HUES48 (cell line): ENCODE measurements around the gene CMSS1.

ENCODE experiments used
- H3K27ac ChIP-seq: one replicate; pipeline ENCODE4 v1.7.0; 2013; ENCODE audit warnings: low read depth, low read length, inconsistent platforms
- H3K27me3 ChIP-seq: 2 replicates; pipeline ENCODE4 v1.6.1; 2013; ENCODE audit warnings: mild to moderate bottlenecking, low read length; ENCODE audit not compliant: control insufficient read depth, insufficient read depth
- H3K36me3 ChIP-seq: 2 replicates; pipeline ENCODE4 v1.6.1; 2013; ENCODE audit warnings: low read length; ENCODE audit not compliant: control insufficient read depth, insufficient read depth
- H3K4me1 ChIP-seq: 2 replicates; pipeline ENCODE4 v1.6.1; 2013; ENCODE audit warnings: mild to moderate bottlenecking, low read length; ENCODE audit not compliant: control insufficient read depth, insufficient read depth
- H3K4me3 ChIP-seq: 2 replicates; pipeline ENCODE4 v1.5.1; 2013; ENCODE audit warnings: mild to moderate bottlenecking, low read depth, low read length
- H3K9ac ChIP-seq: 2 replicates; pipeline ENCODE4 v1.6.1; 2013; ENCODE audit warnings: mild to moderate bottlenecking, low read depth, low read length, moderate library complexity
- H3K9me3 ChIP-seq: 2 replicates; pipeline ENCODE4 v1.6.1; 2013; ENCODE audit warnings: low read length; ENCODE audit not compliant: control insufficient read depth, insufficient read depth

The CMSS1 gene

GRCh38 chr3:100081311-100081710, 263.6 kb downstream of the CMSS1 start:
- Histone ChIP-seq H3K36me3 (no peaks in the 10 kb centered on the region), H3K27ac (no peak overlapping the region), H3K4me3 (no peak overlapping the region), H3K9ac (no peak overlapping the region), H3K9me3 (no peaks in the 10 kb centered on the region), H3K4me1 (peaks cover 11% of the 10 kb centered on the region; the same call in 1 of the 2 replicates), H3K27me3 (no peaks in the 10 kb centered on the region)

GRCh38 chr3:100081986-100082692, 264.5 kb downstream of the CMSS1 start:
- H3K36me3 ChIP-seq, result no peaks in the 10 kb centered on the region
- peaks cover 15% of the 10 kb centered on the region; the same call in 1 of the 2 replicates for H3K4me1 ChIP-seq
- H3K4me3 ChIP-seq, result no peak overlapping the region
- H3K9me3 ChIP-seq, result no peaks in the 10 kb centered on the region
- H3K9ac ChIP-seq, result no peak overlapping the region
- H3K27ac ChIP-seq, result no peak overlapping the region
- no peaks in the 10 kb centered on the region for H3K27me3 ChIP-seq

GRCh38 chr3:100082714-100083113, 265.1 kb downstream of the CMSS1 start:
- H3K27ac ChIP-seq, result no peak overlapping the region
- no peak overlapping the region for H3K9ac ChIP-seq
- no peaks in the 10 kb centered on the region for H3K36me3 ChIP-seq
- no peaks in the 10 kb centered on the region for H3K27me3 ChIP-seq
- no peak overlapping the region for H3K4me3 ChIP-seq
- no peaks in the 10 kb centered on the region for H3K9me3 ChIP-seq
- H3K4me1 ChIP-seq, result peaks cover 16% of the 10 kb centered on the region; the same call in 1 of the 2 replicates

GRCh38 chr3:100083209-100083608, 265.5 kb downstream of the CMSS1 start:
- Histone ChIP-seq H3K4me1 (peaks cover 19% of the 10 kb centered on the region), H3K27ac (no peak overlapping the region), H3K4me3 (no peak overlapping the region), H3K36me3 (no peaks in the 10 kb centered on the region), H3K27me3 (no peaks in the 10 kb centered on the region), H3K9me3 (no peaks in the 10 kb centered on the region), H3K9ac (no peak overlapping the region)

GRCh38 chr3:100084100-100084806, 266.6 kb downstream of the CMSS1 start:
- Histone ChIP-seq H3K9me3 (no peaks in the 10 kb centered on the region), H3K4me1 (peaks cover 30% of the 10 kb centered on the region), H3K36me3 (no peaks in the 10 kb centered on the region), H3K4me3 (no peak overlapping the region), H3K9ac (no peak overlapping the region), H3K27ac (no peak overlapping the region), H3K27me3 (no peaks in the 10 kb centered on the region)

GRCh38 chr3:100086401-100086800, 268.7 kb downstream of the CMSS1 start:
- Histone ChIP-seq H3K36me3 (no peaks in the 10 kb centered on the region), H3K27me3 (no peaks in the 10 kb centered on the region), H3K4me3 (no peak overlapping the region), H3K9me3 (no peaks in the 10 kb centered on the region), H3K4me1 (peaks cover 44% of the 10 kb centered on the region), H3K9ac (no peak overlapping the region), H3K27ac (no peak overlapping the region)

- H3K9ac ChIP-seq, result no peak overlapping the region
- peaks cover 44% of the 10 kb centered on the region for H3K4me1 ChIP-seq
- no peak overlapping the region for H3K27ac ChIP-seq
- H3K36me3 ChIP-seq, result no peaks in the 10 kb centered on the region
- H3K9me3 ChIP-seq, result no peaks in the 10 kb centered on the region
- no peak overlapping the region for H3K4me3 ChIP-seq
- H3K27me3 ChIP-seq, result no peaks in the 10 kb centered on the region
Observed at GRCh38 chr3:100087198-100087597, 269.5 kb downstream of the CMSS1 start.

- no peaks in the 10 kb centered on the region for H3K9me3 ChIP-seq
- H3K4me1 ChIP-seq, result peaks cover 44% of the 10 kb centered on the region
- H3K27ac ChIP-seq, result peak overlapping the region; percentile 43
- H3K4me3 ChIP-seq, result peak overlapping the region; percentile 37; the same call in 1 of the 2 replicates
- H3K36me3 ChIP-seq, result no peaks in the 10 kb centered on the region
- no peak overlapping the region for H3K9ac ChIP-seq
- H3K27me3 ChIP-seq, result no peaks in the 10 kb centered on the region
Observed at GRCh38 chr3:100088735-100089368, 271.2 kb downstream of the CMSS1 start.

- Histone ChIP-seq H3K27me3 (no peaks in the 10 kb centered on the region), H3K4me1 (peaks cover 44% of the 10 kb centered on the region), H3K4me3 (no peak overlapping the region), H3K9ac (no peak overlapping the region; the same call in 1 of the 2 replicates), H3K27ac (peak overlapping the region; percentile 55), H3K36me3 (no peaks in the 10 kb centered on the region), H3K9me3 (no peaks in the 10 kb centered on the region)
Observed at GRCh38 chr3:100089812-100090668, 272.4 kb downstream of the CMSS1 start.

- peaks cover 44% of the 10 kb centered on the region for H3K4me1 ChIP-seq
- H3K9me3 ChIP-seq, result no peaks in the 10 kb centered on the region
- H3K27me3 ChIP-seq, result no peaks in the 10 kb centered on the region
- no peak overlapping the region for H3K4me3 ChIP-seq
- no peak overlapping the region for H3K9ac ChIP-seq
- H3K27ac ChIP-seq, result no peak overlapping the region
- H3K36me3 ChIP-seq, result no peaks in the 10 kb centered on the region
Observed at GRCh38 chr3:100090669-100091005, 273.0 kb downstream of the CMSS1 start.
